Hindlimb muscle (tissue), 1 donor: ENCODE results near the gene LAD1. TPM values are rescaled to one million over a fixed set of nuclear protein-coding genes. Genes with fewer than 3 reads are reported as not detected.

Source experiments
- DNase-seq: peaks from one replicate; pipeline ENCODE4 v3.0.0-alpha.2; 2013
- polyA plus RNA-seq: library from polyadenylated mRNA; unstranded; fragments of 120-200 nt; gene quantifications from one replicate; pipeline ENCODE4 v1.2.1, GENCODE V29; 2013; ENCODE audit not compliant: insufficient read length

The LAD1 gene
- polyA plus RNA-seq, 1 donor = 17.8 TPM

GRCh38 chr1:201391225-201391624 lies 7.9 kb downstream of the LAD1 start:
- no peak for DNase-seq

GRCh38 chr1:201389051-201389450 lies 10.1 kb downstream of the LAD1 start:
- DNase-seq = no peak

GRCh38 chr1:201386208-201386607 lies 12.9 kb downstream of the LAD1 start:
- no peak for DNase-seq

- DNase-seq = no peak
Observed at GRCh38 chr1:201385299-201385891, 13.7 kb downstream of the LAD1 start.

- no peak for DNase-seq
Observed at GRCh38 chr1:201384406-201384782, 14.7 kb downstream of the LAD1 start.

- DNase-seq = no peak
Observed at GRCh38 chr1:201383647-201384405, 15.3 kb downstream of the LAD1 start.

GRCh38 chr1:201381130-201381529 lies 18.0 kb downstream of the LAD1 start:
- DNase-seq = no peak

GRCh38 chr1:201379733-201380242 lies 19.3 kb downstream of the LAD1 start:
- DNase-seq = no peak

- DNase-seq = no peak
Observed at GRCh38 chr1:201378804-201379203, 20.3 kb downstream of the LAD1 start.

GRCh38 chr1:201377611-201378092 lies 21.5 kb downstream of the LAD1 start, which contains the start of gene TNNT2:
TNNT2 (minus strand) TSS chr1:201377680; CDS start chr1:201373254, 4,426 bp downstream.
- DNase-seq = no peak

- no peak for DNase-seq
Observed at GRCh38 chr1:201376464-201377374, 22.4 kb downstream of the LAD1 start.

- DNase-seq = no peak
Observed at GRCh38 chr1:201376107-201376463, 23.0 kb downstream of the LAD1 start.

- DNase-seq = no peak
Observed at GRCh38 chr1:201375169-201375568, 24.0 kb downstream of the LAD1 start.

GRCh38 chr1:201374364-201374763 lies 24.8 kb downstream of the LAD1 start:
- DNase-seq = no peak

GRCh38 chr1:201371792-201372191 lies 27.3 kb downstream of the LAD1 start:
- no peak for DNase-seq

GRCh38 chr1:201371276-201371675 lies 27.8 kb downstream of the LAD1 start:
- DNase-seq = no peak

GRCh38 chr1:201370500-201370899 lies 28.6 kb downstream of the LAD1 start:
- no peak for DNase-seq

- DNase-seq = no peak
Observed at GRCh38 chr1:201369209-201369608, 29.9 kb downstream of the LAD1 start.

GRCh38 chr1:201366696-201367095 lies 32.4 kb downstream of the LAD1 start:
- no peak for DNase-seq

- DNase-seq = no peak
Observed at GRCh38 chr1:201365251-201365650, 33.9 kb downstream of the LAD1 start.

GRCh38 chr1:201364808-201365105 lies 34.4 kb downstream of the LAD1 start:
- DNase-seq = no peak

- no peak for DNase-seq
Observed at GRCh38 chr1:201363467-201363866, 35.7 kb downstream of the LAD1 start.

GRCh38 chr1:201362906-201363305 lies 36.2 kb downstream of the LAD1 start:
- DNase-seq = no peak
